ENCODE data around the gene HID1.

The HID1 gene

DNA sequence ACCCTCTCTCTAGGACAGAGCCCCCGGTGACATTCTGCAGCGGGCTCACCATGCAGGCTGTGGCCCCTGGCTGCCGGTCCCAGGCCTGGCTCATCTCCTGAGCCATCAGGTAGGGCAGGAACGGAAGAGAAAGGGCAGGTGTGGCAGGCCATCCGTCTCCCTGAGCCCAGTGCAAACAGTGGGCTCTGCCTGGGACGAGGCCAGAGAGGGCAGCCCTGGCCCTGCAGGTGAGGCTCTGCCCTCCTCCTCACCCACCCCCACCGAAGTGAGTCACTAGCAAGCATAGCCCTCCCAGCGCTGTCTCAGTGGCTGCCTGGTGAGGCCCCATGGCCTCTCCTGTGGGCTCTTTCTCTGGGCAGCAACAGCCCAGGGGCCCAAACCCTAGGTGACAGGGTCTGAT, 22.4 kb downstream of the HID1 start:
- no peak for DNase-seq (ENCODE audit: low read depth, low spot score)
- H3K4me3 ChIP-seq (ENCODE audit: insufficient read length, low read depth): no peak overlapping the region

DNA sequence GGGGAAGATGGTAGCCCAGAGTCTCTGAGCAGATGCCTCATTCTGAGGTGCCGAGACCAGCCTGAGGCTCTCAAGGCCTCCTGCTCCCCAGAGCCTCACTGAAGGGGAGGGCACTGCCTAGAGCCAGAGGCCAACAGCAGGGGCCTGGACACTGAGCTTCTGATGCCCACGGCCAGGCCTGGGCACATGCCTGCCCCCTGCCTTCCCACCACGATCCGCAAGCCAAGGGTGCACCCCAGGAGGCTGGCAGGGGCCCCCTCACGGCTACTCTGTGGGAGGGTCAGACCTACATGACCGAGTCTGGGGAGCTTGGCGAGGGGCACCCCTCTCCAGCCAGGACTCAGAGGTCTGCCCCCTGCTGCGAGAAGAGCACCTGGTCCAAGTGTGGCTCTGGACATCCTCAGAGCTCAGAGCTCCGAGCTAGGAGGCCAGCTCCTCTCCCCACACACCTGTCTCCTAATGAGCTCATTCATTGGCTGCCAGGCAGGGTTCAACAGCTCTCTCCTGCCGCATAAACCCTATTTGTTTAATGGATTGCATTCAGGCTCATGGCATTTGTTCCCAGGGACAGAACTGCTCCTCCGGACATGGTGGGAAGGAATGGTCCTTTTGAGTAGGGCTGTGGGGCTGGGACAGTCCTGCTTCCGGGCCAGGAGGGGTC, 23.0 kb downstream of the HID1 start:
- no peaks in the 10 kb centered on the region for H3K27me3 ChIP-seq (ENCODE audit: insufficient read depth, insufficient read length)
- H3K9ac ChIP-seq (ENCODE audit: insufficient read length, low read depth): no peak overlapping the region
- no peak for DNase-seq (ENCODE audit: low read depth, low spot score)
- H3K36me3 ChIP-seq (ENCODE audit: insufficient read depth, insufficient read length, low read length): no peaks in the 10 kb centered on the region
- no peak overlapping the region for H3K4me3 ChIP-seq (ENCODE audit: insufficient read length, low read depth)
- no peaks in the 10 kb centered on the region for H3K9me3 ChIP-seq (ENCODE audit: insufficient read depth, low read length)
- H3K4me1 ChIP-seq (ENCODE audit: insufficient read depth, insufficient read length): peaks cover 17% of the 10 kb centered on the region
- TF ChIP-seq YY1 (IDR thresholded peaks at IDR 0.05; ENCODE audit: insufficient read depth, insufficient read length) (no peak), SUZ12 (IDR thresholded peaks at IDR 0.05; ENCODE audit: extremely low read depth, insufficient read depth, insufficient read length) (no peak), ZNF274 (IDR thresholded peaks at IDR 0.05; ENCODE audit: low read depth, low read length) (no peak)

More for the DNA sequence above, 22.4 kb downstream of the HID1 start:
- H3K9ac ChIP-seq (ENCODE audit: insufficient read length, low read depth): peak overlapping the region; percentile 25
- no peaks in the 10 kb centered on the region for H3K27me3 ChIP-seq (ENCODE audit: insufficient read depth, insufficient read length)
- no peaks in the 10 kb centered on the region for H3K9me3 ChIP-seq (ENCODE audit: insufficient read depth, low read length)
- no peaks in the 10 kb centered on the region for H3K36me3 ChIP-seq (ENCODE audit: insufficient read depth, insufficient read length, low read length)
- H3K4me1 ChIP-seq (ENCODE audit: insufficient read depth, insufficient read length): peaks cover 17% of the 10 kb centered on the region
- no peak for TF ChIP-seq SUZ12 (IDR thresholded peaks at IDR 0.05; ENCODE audit: extremely low read depth, insufficient read depth, insufficient read length)
- TF ChIP-seq ZNF274 (IDR thresholded peaks at IDR 0.05; ENCODE audit: low read depth, low read length): no peak
- TF ChIP-seq YY1 (IDR thresholded peaks at IDR 0.05; ENCODE audit: insufficient read depth, insufficient read length): no peak

DNA sequence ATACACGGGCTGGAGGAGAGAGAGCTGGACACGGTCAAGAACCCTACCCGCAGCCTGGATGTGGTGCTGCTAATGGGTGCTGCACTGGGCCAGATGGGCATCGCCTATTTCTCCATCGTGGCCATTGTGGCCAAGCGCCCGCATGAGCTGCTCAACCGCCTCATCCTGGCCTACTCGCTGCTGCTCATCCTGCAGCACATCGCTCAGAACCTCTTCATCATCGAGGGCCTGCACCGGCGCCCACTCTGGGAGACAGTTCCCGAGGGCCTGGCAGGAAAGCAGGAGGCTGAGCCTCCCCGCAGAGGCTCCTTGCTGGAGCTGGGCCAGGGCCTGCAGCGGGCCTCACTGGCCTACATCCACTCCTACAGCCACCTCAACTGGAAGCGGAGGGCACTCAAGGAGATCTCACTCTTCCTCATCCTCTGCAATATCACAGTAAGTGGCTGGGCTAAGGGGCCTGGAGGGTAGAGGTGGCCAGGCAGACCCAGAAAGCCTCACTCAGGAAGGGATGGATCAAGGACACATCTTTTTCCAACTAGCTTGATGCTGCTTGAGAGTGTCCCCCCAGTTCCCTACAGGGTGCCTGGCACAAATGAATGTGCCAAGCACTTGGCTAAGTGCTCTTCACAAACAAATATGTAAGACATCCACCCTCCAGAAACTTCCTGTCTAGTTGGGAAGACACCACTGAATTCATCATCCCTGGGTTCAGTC, 25.4 kb downstream of the HID1 start:
- Histone ChIP-seq H3K27me3 (ENCODE audit: insufficient read depth, insufficient read length) (peaks cover 3% of the 10 kb centered on the region), H3K4me1 (ENCODE audit: insufficient read depth, insufficient read length) (peaks cover 12% of the 10 kb centered on the region), H3K9me3 (ENCODE audit: insufficient read depth, low read length) (no peaks in the 10 kb centered on the region), H3K9ac (ENCODE audit: insufficient read length, low read depth) (no peak overlapping the region), H3K4me3 (ENCODE audit: insufficient read length, low read depth) (no peak overlapping the region), H3K36me3 (ENCODE audit: insufficient read depth, insufficient read length, low read length) (no peaks in the 10 kb centered on the region)
- no peak for TF ChIP-seq YY1 (IDR thresholded peaks at IDR 0.05; ENCODE audit: insufficient read depth, insufficient read length)
- no peak for TF ChIP-seq SUZ12 (IDR thresholded peaks at IDR 0.05; ENCODE audit: extremely low read depth, insufficient read depth, insufficient read length)
- no peak for TF ChIP-seq ZNF274 (IDR thresholded peaks at IDR 0.05; ENCODE audit: low read depth, low read length)
- no peak for DNase-seq (ENCODE audit: low read depth, low spot score)

DNA sequence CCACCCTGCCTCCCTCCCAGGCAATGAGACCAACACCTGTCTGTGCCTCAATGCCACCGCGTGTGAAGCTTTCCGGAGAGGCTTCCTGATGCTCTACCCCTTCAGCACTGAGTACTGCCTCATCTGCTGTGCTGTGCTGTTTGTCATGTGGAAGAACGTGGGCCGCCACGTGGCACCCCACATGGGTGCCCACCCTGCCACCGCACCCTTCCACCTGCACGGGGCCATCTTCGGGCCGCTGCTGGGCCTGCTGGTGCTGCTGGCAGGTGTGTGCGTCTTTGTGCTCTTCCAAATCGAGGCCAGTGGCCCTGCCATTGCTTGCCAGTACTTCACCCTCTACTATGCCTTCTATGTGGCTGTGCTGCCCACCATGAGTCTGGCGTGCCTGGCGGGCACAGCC, 25.9 kb downstream of the HID1 start:
- H3K36me3 ChIP-seq (ENCODE audit: insufficient read depth, insufficient read length, low read length): no peaks in the 10 kb centered on the region
- H3K4me3 ChIP-seq (ENCODE audit: insufficient read length, low read depth): no peak overlapping the region
- DNase-seq (ENCODE audit: low read depth, low spot score): no peak

DNA sequence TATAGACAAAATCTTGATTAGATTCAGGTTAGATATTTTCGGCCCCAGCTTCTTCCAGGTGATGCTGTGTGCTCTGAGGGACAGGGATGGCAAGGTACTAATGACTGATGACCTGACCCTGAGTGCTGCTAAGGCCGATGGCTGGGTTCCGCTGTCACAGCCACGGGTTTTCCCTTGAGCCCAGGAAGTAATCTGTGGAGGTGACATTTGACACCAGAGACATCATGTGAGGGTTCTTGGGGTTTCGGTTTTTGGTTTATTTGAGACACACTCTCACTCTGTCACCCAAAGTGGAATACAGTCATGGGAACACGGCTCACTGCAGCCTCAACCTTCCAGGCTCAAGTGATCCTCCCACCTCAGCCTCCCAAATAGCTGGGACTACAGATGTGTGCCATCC, 27.0 kb downstream of the HID1 start:
- Histone ChIP-seq H3K27me3 (ENCODE audit: insufficient read depth, insufficient read length) (peaks cover 7% of the 10 kb centered on the region), H3K36me3 (ENCODE audit: insufficient read depth, insufficient read length, low read length) (no peaks in the 10 kb centered on the region), H3K4me3 (ENCODE audit: insufficient read length, low read depth) (no peak overlapping the region), H3K9ac (ENCODE audit: insufficient read length, low read depth) (no peak overlapping the region), H3K9me3 (ENCODE audit: insufficient read depth, low read length) (no peaks in the 10 kb centered on the region), H3K4me1 (ENCODE audit: insufficient read depth, insufficient read length) (peaks cover 10% of the 10 kb centered on the region)
- no peak for DNase-seq (ENCODE audit: low read depth, low spot score)
- TF ChIP-seq YY1 (IDR thresholded peaks at IDR 0.05; ENCODE audit: insufficient read depth, insufficient read length) (no peak), SUZ12 (IDR thresholded peaks at IDR 0.05; ENCODE audit: extremely low read depth, insufficient read depth, insufficient read length) (no peak), ZNF274 (IDR thresholded peaks at IDR 0.05; ENCODE audit: low read depth, low read length) (no peak)

More for the DNA sequence above, 25.9 kb downstream of the HID1 start:
- TF ChIP-seq SUZ12 (IDR thresholded peaks at IDR 0.05; ENCODE audit: extremely low read depth, insufficient read depth, insufficient read length) (no peak), YY1 (IDR thresholded peaks at IDR 0.05; ENCODE audit: insufficient read depth, insufficient read length) (no peak), ZNF274 (IDR thresholded peaks at IDR 0.05; ENCODE audit: low read depth, low read length) (no peak)
- H3K9me3 ChIP-seq (ENCODE audit: insufficient read depth, low read length): no peaks in the 10 kb centered on the region
- H3K9ac ChIP-seq (ENCODE audit: insufficient read length, low read depth): no peak overlapping the region
- H3K27me3 ChIP-seq (ENCODE audit: insufficient read depth, insufficient read length): peaks cover 7% of the 10 kb centered on the region
- H3K4me1 ChIP-seq (ENCODE audit: insufficient read depth, insufficient read length): peaks cover 12% of the 10 kb centered on the region

DNA sequence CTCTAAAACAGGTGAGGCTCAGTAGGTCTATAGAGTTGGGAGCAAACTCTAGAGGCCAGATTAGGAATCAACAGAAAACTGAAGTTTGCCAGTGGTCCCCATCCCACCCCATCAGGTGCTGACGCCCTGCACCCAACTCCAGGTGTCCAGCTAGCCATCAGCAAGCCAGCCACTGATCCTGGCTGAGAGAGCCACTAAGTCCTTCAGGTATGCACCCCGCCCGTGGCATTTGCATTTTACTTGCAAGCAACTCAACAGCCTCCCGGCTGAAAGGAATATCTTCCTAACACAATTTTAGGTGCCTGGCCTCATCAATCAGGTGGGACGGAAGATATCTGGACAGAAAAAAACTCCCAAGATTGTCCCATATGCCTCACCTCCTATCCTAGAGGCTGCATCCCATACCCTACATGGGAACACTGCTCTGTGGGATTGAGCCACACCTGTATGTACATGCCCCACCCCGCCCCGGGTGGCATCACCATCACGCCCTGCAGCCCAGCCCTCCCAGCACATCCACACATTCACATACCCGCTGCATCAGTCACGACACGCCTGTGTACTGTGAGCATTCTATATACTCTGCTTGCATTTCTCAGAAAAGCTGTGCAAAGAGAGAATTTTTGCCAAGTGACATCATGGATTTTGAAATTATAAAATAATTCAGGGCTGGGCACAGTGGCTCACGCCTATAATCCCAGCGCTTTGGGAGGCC, 28.6 kb downstream of the HID1 start:
- H3K36me3 ChIP-seq (ENCODE audit: insufficient read depth, insufficient read length, low read length): no peaks in the 10 kb centered on the region
- peaks cover 16% of the 10 kb centered on the region for H3K27me3 ChIP-seq (ENCODE audit: insufficient read depth, insufficient read length)
- DNase-seq (ENCODE audit: low read depth, low spot score): no peak

More for the DNA sequence above, 28.6 kb downstream of the HID1 start:
- H3K4me3 ChIP-seq (ENCODE audit: insufficient read length, low read depth): no peak overlapping the region
- H3K9ac ChIP-seq (ENCODE audit: insufficient read length, low read depth): no peak overlapping the region
- H3K4me1 ChIP-seq (ENCODE audit: insufficient read depth, insufficient read length): no peaks in the 10 kb centered on the region
- no peak for TF ChIP-seq ZNF274 (IDR thresholded peaks at IDR 0.05; ENCODE audit: low read depth, low read length)
- TF ChIP-seq YY1 (IDR thresholded peaks at IDR 0.05; ENCODE audit: insufficient read depth, insufficient read length): no peak
- TF ChIP-seq SUZ12 (IDR thresholded peaks at IDR 0.05; ENCODE audit: extremely low read depth, insufficient read depth, insufficient read length): no peak
- no peaks in the 10 kb centered on the region for H3K9me3 ChIP-seq (ENCODE audit: insufficient read depth, low read length)
